ENCODE measurements around the gene TRPV3. TPM values are rescaled to one million over a fixed set of nuclear protein-coding genes. Genes with fewer than 3 reads are reported as not detected.

Gene TRPV3
- total RNA-seq, 2 experiments from 2014 or later, result 0.06 TPM; not detected in 1

GRCh38 chr17:3497101-3497500 is 60.5 kb downstream of the TRPV3 start:
- POLR2A ChIA-PET, result no interaction called here
- Histone ChIP-seq H3K27ac (ENCODE audit: low read depth, low read length, poor library complexity, severe bottlenecking) (no peak overlapping the region), H4K20me1 (ENCODE audit: insufficient read depth, low read length) (no peaks in the 10 kb centered on the region), H3K9me2 (ENCODE audit: insufficient read depth, low read length) (no peaks in the 10 kb centered on the region), H3K4me3 (ENCODE audit: low read depth, low read length, poor library complexity, severe bottlenecking) (no peak overlapping the region), H3K4me1 (ENCODE audit: insufficient read depth, low read length, poor library complexity, severe bottlenecking) (no peaks in the 10 kb centered on the region), H2AFZ (ENCODE audit: low read length) (no peak overlapping the region), H3K36me3 (ENCODE audit: insufficient read depth, low read length) (no peaks in the 10 kb centered on the region), H3K79me2 (ENCODE audit: insufficient read depth, low read depth, low read length) (no peaks in the 10 kb centered on the region), H3K9me3 (ENCODE audit: low read length) (no peaks in the 10 kb centered on the region), H3K4me2 (ENCODE audit: low read length) (no peak overlapping the region)
- no TSS peak for BruUV-seq (replicated peaks)
- CTCF ChIA-PET (ENCODE audit: unreplicated experiment), result no interaction called here
- TF ChIP-seq EZH2phosphoT487 (IDR thresholded peaks at IDR 0.05; ENCODE audit: borderline replicate concordance, low read depth, low read length) (no peak), CTCF (conservative IDR thresholded peaks at IDR 0.05; ENCODE audit: low read length) (no peak)
- no peak for DNase-seq (ENCODE audit: low spot score)
- intact Hi-C loops (cut with micrococcal nuclease; ENCODE audit: unreplicated experiment), result no loop called here

GRCh38 chr17:3485481-3486068 is 72.0 kb downstream of the TRPV3 start:
- Histone ChIP-seq H3K9me2 (ENCODE audit: insufficient read depth, low read length) (no peaks in the 10 kb centered on the region), H3K27ac (ENCODE audit: low read depth, low read length, poor library complexity, severe bottlenecking) (no peak overlapping the region), H4K20me1 (ENCODE audit: insufficient read depth, low read length) (no peaks in the 10 kb centered on the region), H3K9me3 (ENCODE audit: low read length) (no peaks in the 10 kb centered on the region), H2AFZ (ENCODE audit: low read length) (no peak overlapping the region), H3K4me3 (ENCODE audit: low read depth, low read length, poor library complexity, severe bottlenecking) (no peak overlapping the region), H3K4me2 (ENCODE audit: low read length) (no peak overlapping the region), H3K4me1 (ENCODE audit: insufficient read depth, low read length, poor library complexity, severe bottlenecking) (no peaks in the 10 kb centered on the region), H3K79me2 (ENCODE audit: insufficient read depth, low read depth, low read length) (no peaks in the 10 kb centered on the region), H3K36me3 (ENCODE audit: insufficient read depth, low read length) (no peaks in the 10 kb centered on the region)
- TF ChIP-seq CTCF (conservative IDR thresholded peaks at IDR 0.05; ENCODE audit: low read length) (no peak), EZH2phosphoT487 (IDR thresholded peaks at IDR 0.05; ENCODE audit: borderline replicate concordance, low read depth, low read length) (no peak)
- CTCF ChIA-PET (ENCODE audit: unreplicated experiment), result no interaction called here
- intact Hi-C loops (cut with micrococcal nuclease; ENCODE audit: unreplicated experiment), result no loop called here
- POLR2A ChIA-PET, result interaction anchor here (1.0 kb wide), 1 partner anchor 299 kb away, joined by 4 read pairs; no protein-coding TSS in a partner anchor
- BruUV-seq (replicated peaks), result no TSS peak
- no peak for DNase-seq (ENCODE audit: low spot score)

- DNase-seq (ENCODE audit: low spot score), result no peak
- ChIA-PET CTCF (ENCODE audit: unreplicated experiment) (no interaction called here), POLR2A (no interaction called here)
- Histone ChIP-seq H3K79me2 (ENCODE audit: insufficient read depth, low read depth, low read length) (no peaks in the 10 kb centered on the region), H3K4me1 (ENCODE audit: insufficient read depth, low read length, poor library complexity, severe bottlenecking) (no peaks in the 10 kb centered on the region), H2AFZ (ENCODE audit: low read length) (no peak overlapping the region), H3K36me3 (ENCODE audit: insufficient read depth, low read length) (no peaks in the 10 kb centered on the region), H3K4me2 (ENCODE audit: low read length) (no peak overlapping the region), H3K9me3 (ENCODE audit: low read length) (no peaks in the 10 kb centered on the region), H3K4me3 (ENCODE audit: low read depth, low read length, poor library complexity, severe bottlenecking) (no peak overlapping the region), H3K9me2 (ENCODE audit: insufficient read depth, low read length) (no peaks in the 10 kb centered on the region), H3K27ac (ENCODE audit: low read depth, low read length, poor library complexity, severe bottlenecking) (no peak overlapping the region), H4K20me1 (ENCODE audit: insufficient read depth, low read length) (no peaks in the 10 kb centered on the region)
- BruUV-seq (replicated peaks), result no TSS peak
- no peak for TF ChIP-seq CTCF (conservative IDR thresholded peaks at IDR 0.05; ENCODE audit: low read length)
- TF ChIP-seq EZH2phosphoT487 (IDR thresholded peaks at IDR 0.05; ENCODE audit: borderline replicate concordance, low read depth, low read length), result no peak
- intact Hi-C loops (cut with micrococcal nuclease; ENCODE audit: unreplicated experiment), result no loop called here
Measured at GRCh38 chr17:3482852-3483251, 74.8 kb downstream of the TRPV3 start.

Measured in OCI-LY7 (cell line).